Peyer's patch (tissue), 4 donors: ENCODE data around the gene ALKBH3.

ENCODE experiments used
- POLR2A ChIP-seq, 2 donors: fragments of 450-650 bp; IDR thresholded peaks; one replicate each; pipeline ENCODE4 v1.5.1; 2017; ENCODE audit warnings: antibody characterized with exemption in 2 of 2, mild to moderate bottlenecking in 2 of 2, moderate library complexity in 2 of 2
- TF ChIP-seq, protein P1 (sequence below), 6 experiments: fragments of 450-650 bp in 4 of 6; fragments of 200-600 bp in 2 of 6; sonication (generic) in 1 of 6; IDR thresholded peaks; one replicate each; pipeline ENCODE4 v1.5.1; 2017 to 2019; ENCODE audit warnings: antibody characterized with exemption in 6 of 6, mild to moderate bottlenecking in 3 of 6, moderate library complexity in 1 of 6

DNA sequence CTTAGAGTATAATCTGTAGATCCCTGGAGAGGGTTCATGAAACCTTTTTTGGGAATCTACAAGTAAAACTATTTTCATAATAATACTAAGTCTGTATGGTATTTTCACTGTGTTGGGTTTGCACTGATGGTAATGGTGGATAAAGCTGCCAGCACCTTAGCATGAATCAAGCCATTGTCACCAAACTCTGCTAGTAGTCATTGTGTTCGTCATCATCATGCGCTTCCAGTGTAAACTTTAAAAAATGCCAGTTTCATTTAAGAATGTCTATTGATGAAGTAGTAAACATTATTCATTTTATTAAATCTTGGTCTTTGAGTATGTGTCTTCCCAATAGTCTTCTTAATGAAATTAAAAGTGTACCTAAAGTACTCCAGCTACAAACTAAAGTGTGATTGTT, 15.0 kb downstream of the ALKBH3 start:
- no peak for TF ChIP-seq POLR2A (IDR thresholded peaks at IDR 0.05)
- TF ChIP-seq, protein P1, sequence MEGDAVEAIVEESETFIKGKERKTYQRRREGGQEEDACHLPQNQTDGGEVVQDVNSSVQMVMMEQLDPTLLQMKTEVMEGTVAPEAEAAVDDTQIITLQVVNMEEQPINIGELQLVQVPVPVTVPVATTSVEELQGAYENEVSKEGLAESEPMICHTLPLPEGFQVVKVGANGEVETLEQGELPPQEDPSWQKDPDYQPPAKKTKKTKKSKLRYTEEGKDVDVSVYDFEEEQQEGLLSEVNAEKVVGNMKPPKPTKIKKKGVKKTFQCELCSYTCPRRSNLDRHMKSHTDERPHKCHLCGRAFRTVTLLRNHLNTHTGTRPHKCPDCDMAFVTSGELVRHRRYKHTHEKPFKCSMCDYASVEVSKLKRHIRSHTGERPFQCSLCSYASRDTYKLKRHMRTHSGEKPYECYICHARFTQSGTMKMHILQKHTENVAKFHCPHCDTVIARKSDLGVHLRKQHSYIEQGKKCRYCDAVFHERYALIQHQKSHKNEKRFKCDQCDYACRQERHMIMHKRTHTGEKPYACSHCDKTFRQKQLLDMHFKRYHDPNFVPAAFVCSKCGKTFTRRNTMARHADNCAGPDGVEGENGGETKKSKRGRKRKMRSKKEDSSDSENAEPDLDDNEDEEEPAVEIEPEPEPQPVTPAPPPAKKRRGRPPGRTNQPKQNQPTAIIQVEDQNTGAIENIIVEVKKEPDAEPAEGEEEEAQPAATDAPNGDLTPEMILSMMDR (IDR thresholded peaks at IDR 0.05): no peak
